Measurements from ENCODE around the gene PIK3C2G. TPM values are rescaled to one million over a fixed set of nuclear protein-coding genes. Genes with fewer than 3 reads are reported as not detected.

The PIK3C2G gene
- total RNA-seq, 1 experiment from 2014 or later: not detected

- ChIA-PET CTCF (no interaction called here), POLR2A (interaction anchor here (0.5 kb wide), 1 partner anchor 813 kb away, joined by 3 read pairs; no protein-coding TSS in a partner anchor)
- H3K4me3 ChIP-seq (ENCODE audit: low read depth in 2 of 2, low read length in 2 of 2): no peak overlapping the region
- no peak overlapping the region for H3K27ac ChIP-seq (ENCODE audit: low read length)
- TF ChIP-seq, protein P1, sequence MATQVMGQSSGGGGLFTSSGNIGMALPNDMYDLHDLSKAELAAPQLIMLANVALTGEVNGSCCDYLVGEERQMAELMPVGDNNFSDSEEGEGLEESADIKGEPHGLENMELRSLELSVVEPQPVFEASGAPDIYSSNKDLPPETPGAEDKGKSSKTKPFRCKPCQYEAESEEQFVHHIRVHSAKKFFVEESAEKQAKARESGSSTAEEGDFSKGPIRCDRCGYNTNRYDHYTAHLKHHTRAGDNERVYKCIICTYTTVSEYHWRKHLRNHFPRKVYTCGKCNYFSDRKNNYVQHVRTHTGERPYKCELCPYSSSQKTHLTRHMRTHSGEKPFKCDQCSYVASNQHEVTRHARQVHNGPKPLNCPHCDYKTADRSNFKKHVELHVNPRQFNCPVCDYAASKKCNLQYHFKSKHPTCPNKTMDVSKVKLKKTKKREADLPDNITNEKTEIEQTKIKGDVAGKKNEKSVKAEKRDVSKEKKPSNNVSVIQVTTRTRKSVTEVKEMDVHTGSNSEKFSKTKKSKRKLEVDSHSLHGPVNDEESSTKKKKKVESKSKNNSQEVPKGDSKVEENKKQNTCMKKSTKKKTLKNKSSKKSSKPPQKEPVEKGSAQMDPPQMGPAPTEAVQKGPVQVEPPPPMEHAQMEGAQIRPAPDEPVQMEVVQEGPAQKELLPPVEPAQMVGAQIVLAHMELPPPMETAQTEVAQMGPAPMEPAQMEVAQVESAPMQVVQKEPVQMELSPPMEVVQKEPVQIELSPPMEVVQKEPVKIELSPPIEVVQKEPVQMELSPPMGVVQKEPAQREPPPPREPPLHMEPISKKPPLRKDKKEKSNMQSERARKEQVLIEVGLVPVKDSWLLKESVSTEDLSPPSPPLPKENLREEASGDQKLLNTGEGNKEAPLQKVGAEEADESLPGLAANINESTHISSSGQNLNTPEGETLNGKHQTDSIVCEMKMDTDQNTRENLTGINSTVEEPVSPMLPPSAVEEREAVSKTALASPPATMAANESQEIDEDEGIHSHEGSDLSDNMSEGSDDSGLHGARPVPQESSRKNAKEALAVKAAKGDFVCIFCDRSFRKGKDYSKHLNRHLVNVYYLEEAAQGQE (IDR thresholded peaks at IDR 0.05; ENCODE audit: insufficient read depth in 1 of 2, low read depth in 2 of 2, low read length in 1 of 2): no peak
- TF ChIP-seq SIN3A (IDR thresholded peaks at IDR 0.05; ENCODE audit: borderline replicate concordance, insufficient read depth, low read depth, low read length) (no peak), POLR2AphosphoS5 (IDR thresholded peaks at IDR 0.05; ENCODE audit: low read depth, low read length) (no peak), TCF7L2 (IDR thresholded peaks at IDR 0.05; ENCODE audit: low read depth, low read length) (no peak)
- TF ChIP-seq, protein P2, sequence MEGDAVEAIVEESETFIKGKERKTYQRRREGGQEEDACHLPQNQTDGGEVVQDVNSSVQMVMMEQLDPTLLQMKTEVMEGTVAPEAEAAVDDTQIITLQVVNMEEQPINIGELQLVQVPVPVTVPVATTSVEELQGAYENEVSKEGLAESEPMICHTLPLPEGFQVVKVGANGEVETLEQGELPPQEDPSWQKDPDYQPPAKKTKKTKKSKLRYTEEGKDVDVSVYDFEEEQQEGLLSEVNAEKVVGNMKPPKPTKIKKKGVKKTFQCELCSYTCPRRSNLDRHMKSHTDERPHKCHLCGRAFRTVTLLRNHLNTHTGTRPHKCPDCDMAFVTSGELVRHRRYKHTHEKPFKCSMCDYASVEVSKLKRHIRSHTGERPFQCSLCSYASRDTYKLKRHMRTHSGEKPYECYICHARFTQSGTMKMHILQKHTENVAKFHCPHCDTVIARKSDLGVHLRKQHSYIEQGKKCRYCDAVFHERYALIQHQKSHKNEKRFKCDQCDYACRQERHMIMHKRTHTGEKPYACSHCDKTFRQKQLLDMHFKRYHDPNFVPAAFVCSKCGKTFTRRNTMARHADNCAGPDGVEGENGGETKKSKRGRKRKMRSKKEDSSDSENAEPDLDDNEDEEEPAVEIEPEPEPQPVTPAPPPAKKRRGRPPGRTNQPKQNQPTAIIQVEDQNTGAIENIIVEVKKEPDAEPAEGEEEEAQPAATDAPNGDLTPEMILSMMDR (IDR thresholded peaks at IDR 0.05): no peak
- H3K4me1 ChIP-seq (ENCODE audit: control insufficient read depth, insufficient read depth, low read length): no peaks in the 10 kb centered on the region
- in situ Hi-C loops (cut with HindIII; ENCODE audit: low pct_unique_long_range_greater_than_20kb, low sequenced_read_pairs) (no loop called here), intact Hi-C loops (cut with micrococcal nuclease; ENCODE audit: unreplicated experiment) (no loop called here)
- H3K9me3 ChIP-seq (ENCODE audit: control insufficient read depth, insufficient read depth, low read depth, low read length): no peaks in the 10 kb centered on the region; the same call in 1 of the 2 replicates
- H3K27me3 ChIP-seq (ENCODE audit: control insufficient read depth, insufficient read depth, low read length): no peaks in the 10 kb centered on the region
- BruUV-seq (replicated peaks): no TSS peak
- DNase-seq (ENCODE audit: low read depth, low spot score): no peak
- ATAC-seq: no peak
- no peaks in the 10 kb centered on the region for H3K36me3 ChIP-seq (ENCODE audit: control insufficient read depth, insufficient read depth, low read length)
Measured at GRCh38 chr12:18658179-18658578, 396.9 kb downstream of the PIK3C2G start.

DNA sequence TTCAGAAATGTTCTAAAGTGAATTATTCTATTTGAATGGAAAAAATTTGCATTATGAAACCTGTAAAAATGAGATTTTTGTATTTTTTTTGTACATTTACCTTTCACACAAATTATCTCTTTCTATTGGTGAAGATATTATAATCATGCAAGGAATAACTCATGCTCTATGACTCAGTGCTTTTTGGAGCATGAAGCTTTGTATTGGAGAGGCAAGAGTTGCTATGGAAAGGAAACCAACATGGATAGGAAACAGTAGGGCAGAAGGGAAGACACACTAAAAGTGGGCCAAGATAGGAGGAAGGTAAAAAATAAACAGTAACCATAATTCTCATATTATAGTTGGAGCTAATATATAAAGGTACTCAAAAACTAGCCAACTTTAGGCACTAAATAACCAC is 397.5 kb downstream of the PIK3C2G start:
- Histone ChIP-seq H3K9me3 (ENCODE audit: control insufficient read depth, insufficient read depth, low read depth, low read length) (no peaks in the 10 kb centered on the region; the same call in 1 of the 2 replicates), H3K36me3 (ENCODE audit: control insufficient read depth, insufficient read depth, low read length) (no peaks in the 10 kb centered on the region), H3K4me3 (ENCODE audit: low read depth in 2 of 2, low read length in 2 of 2) (no peak overlapping the region), H3K4me1 (ENCODE audit: control insufficient read depth, insufficient read depth, low read length) (no peaks in the 10 kb centered on the region), H3K27me3 (ENCODE audit: control insufficient read depth, insufficient read depth, low read length) (no peaks in the 10 kb centered on the region), H3K27ac (ENCODE audit: low read length) (no peak overlapping the region)
- POLR2A ChIA-PET: no interaction called here
- TF ChIP-seq POLR2AphosphoS5 (IDR thresholded peaks at IDR 0.05; ENCODE audit: low read depth, low read length) (no peak), TCF7L2 (IDR thresholded peaks at IDR 0.05; ENCODE audit: low read depth, low read length) (no peak), SIN3A (IDR thresholded peaks at IDR 0.05; ENCODE audit: borderline replicate concordance, insufficient read depth, low read depth, low read length) (no peak)
- TF ChIP-seq, protein P2 (IDR thresholded peaks at IDR 0.05): no peak
- TF ChIP-seq, protein P1 (IDR thresholded peaks at IDR 0.05; ENCODE audit: insufficient read depth in 1 of 2, low read depth in 2 of 2, low read length in 1 of 2): no peak
- ATAC-seq (no peak), DNase-seq (ENCODE audit: low read depth, low spot score) (no peak)
- CTCF ChIA-PET: no interaction called here
- BruUV-seq (replicated peaks): no TSS peak
- in situ Hi-C loops (cut with HindIII; ENCODE audit: low pct_unique_long_range_greater_than_20kb, low sequenced_read_pairs): no loop called here
- intact Hi-C loops (cut with micrococcal nuclease; ENCODE audit: unreplicated experiment): no loop called here
